ENCODE results near the gene MACROD1.

Gene MACROD1

GRCh38 chr11:64128255-64129006 lies 37.5 kb downstream of the MACROD1 start:
- DNase-seq: no peak

- no peak for DNase-seq
Measured at GRCh38 chr11:64127267-64128072, 38.4 kb downstream of the MACROD1 start.

GRCh38 chr11:64126796-64127195 lies 39.1 kb downstream of the MACROD1 start:
- no peak for DNase-seq

GRCh38 chr11:64126371-64126770 lies 39.5 kb downstream of the MACROD1 start:
- DNase-seq: no peak

- DNase-seq: no peak
Measured at GRCh38 chr11:64125676-64126075, 40.2 kb downstream of the MACROD1 start.

- DNase-seq: peak; percentile 21
Measured at GRCh38 chr11:64124147-64124546, 41.8 kb downstream of the MACROD1 start.

GRCh38 chr11:64123679-64124078 lies 42.2 kb downstream of the MACROD1 start:
- DNase-seq: no peak

GRCh38 chr11:64122411-64123410 lies 43.2 kb downstream of the MACROD1 start:
- peak; percentile 42 for DNase-seq

GRCh38 chr11:64121663-64122410 lies 44.1 kb downstream of the MACROD1 start:
- peak; percentile 20 for DNase-seq

GRCh38 chr11:64120951-64121569 lies 44.9 kb downstream of the MACROD1 start:
- no peak for DNase-seq

GRCh38 chr11:64119700-64120099 lies 46.2 kb downstream of the MACROD1 start:
- DNase-seq: no peak

- no peak for DNase-seq
Measured at GRCh38 chr11:64118876-64119665, 46.8 kb downstream of the MACROD1 start.

- no peak for DNase-seq
Measured at GRCh38 chr11:64117763-64118459, 48.0 kb downstream of the MACROD1 start.

- DNase-seq: no peak
Measured at GRCh38 chr11:64115531-64116522, 50.1 kb downstream of the MACROD1 start.

- no peak for DNase-seq
Measured at GRCh38 chr11:64114231-64114630, 51.7 kb downstream of the MACROD1 start.

- no peak for DNase-seq
Measured at GRCh38 chr11:64113462-64113780, 52.5 kb downstream of the MACROD1 start.

GRCh38 chr11:64112771-64113461 lies 53.0 kb downstream of the MACROD1 start:
- DNase-seq: no peak
